Measurements from ENCODE around the gene MCM9. TPM values are rescaled to one million over a fixed set of nuclear protein-coding genes. Genes with fewer than 3 reads are reported as not detected.
A peak's percentile ranks its signal among the peaks of the same experiment; 100 is the strongest.

The MCM9 gene
- total RNA-seq, 1 donor, result 11.4 TPM

- H3K4me3 ChIP-seq (ENCODE audit: low read depth, low read length), result peak overlapping the region; percentile 87
- TF ChIP-seq CTCF (IDR thresholded peaks at IDR 0.05; ENCODE audit: insufficient read depth, low read length), result no peak
- DNase-seq (ENCODE audit: low read depth), result no peak
Measured at GRCh38 chr6:118935331-118935668, 341 bp upstream of the MCM9 start.

GRCh38 chr6:118933855-118934460, 1.0 kb downstream of the MCM9 start:
- no peak for DNase-seq (ENCODE audit: low read depth)
- TF ChIP-seq CTCF (IDR thresholded peaks at IDR 0.05; ENCODE audit: insufficient read depth, low read length), result no peak
- H3K4me3 ChIP-seq (ENCODE audit: low read depth, low read length), result peak overlapping the region; percentile 87

- no peak for DNase-seq (ENCODE audit: low read depth)
- no peak overlapping the region for H3K4me3 ChIP-seq (ENCODE audit: low read depth, low read length)
- no peak for TF ChIP-seq CTCF (IDR thresholded peaks at IDR 0.05; ENCODE audit: insufficient read depth, low read length)
Measured at GRCh38 chr6:118932421-118932820, 2.5 kb downstream of the MCM9 start.

- no peak for TF ChIP-seq CTCF (IDR thresholded peaks at IDR 0.05; ENCODE audit: insufficient read depth, low read length)
- H3K4me3 ChIP-seq (ENCODE audit: low read depth, low read length), result no peak overlapping the region
- DNase-seq (ENCODE audit: low read depth), result no peak
Measured at GRCh38 chr6:118931436-118931835, 3.5 kb downstream of the MCM9 start.

GRCh38 chr6:118930680-118931079, 4.3 kb downstream of the MCM9 start:
- DNase-seq (ENCODE audit: low read depth), result no peak
- H3K4me3 ChIP-seq (ENCODE audit: low read depth, low read length), result no peak overlapping the region
- peak; percentile 15 for TF ChIP-seq CTCF (IDR thresholded peaks at IDR 0.05; ENCODE audit: insufficient read depth, low read length)

- TF ChIP-seq CTCF (IDR thresholded peaks at IDR 0.05; ENCODE audit: insufficient read depth, low read length), result no peak
- no peak overlapping the region for H3K4me3 ChIP-seq (ENCODE audit: low read depth, low read length)
- no peak for DNase-seq (ENCODE audit: low read depth)
Measured at GRCh38 chr6:118923035-118923434, 11.9 kb downstream of the MCM9 start.

- no peak overlapping the region for H3K4me3 ChIP-seq (ENCODE audit: low read depth, low read length)
- DNase-seq (ENCODE audit: low read depth), result no peak
- TF ChIP-seq CTCF (IDR thresholded peaks at IDR 0.05; ENCODE audit: insufficient read depth, low read length), result no peak
Measured at GRCh38 chr6:118921084-118921483, 13.9 kb downstream of the MCM9 start.
